ENCODE measurements around the gene C1orf52.

DNA sequence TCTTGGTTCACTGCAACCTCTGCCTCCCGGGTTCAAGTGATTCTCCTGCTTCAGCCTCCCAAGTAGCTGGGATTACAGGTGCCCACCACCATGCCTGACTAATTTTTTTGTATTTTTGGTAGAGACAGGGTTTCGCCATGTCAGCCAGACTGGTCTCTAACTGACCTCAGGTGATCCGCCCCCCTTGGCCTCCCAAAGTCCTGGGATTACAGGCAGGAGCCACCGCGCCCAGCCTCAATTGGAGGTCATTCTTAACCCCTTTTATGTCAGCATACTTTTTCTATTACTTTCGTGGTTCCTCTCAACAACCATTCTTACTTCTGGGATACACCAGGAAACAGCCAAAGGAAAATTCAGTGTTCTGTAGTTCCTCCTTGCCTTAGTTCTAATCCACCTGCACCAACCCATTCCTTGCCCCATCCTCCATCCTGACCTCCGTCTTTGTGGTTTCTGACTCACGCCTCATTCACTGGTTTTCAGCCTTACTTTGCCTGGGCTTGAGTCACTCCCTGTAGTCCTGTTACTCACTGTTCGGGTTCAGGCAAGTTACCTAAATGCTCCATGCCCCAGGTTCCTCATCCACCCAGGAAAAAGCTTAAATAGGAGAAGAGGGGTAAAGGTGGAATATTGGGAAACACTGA is 29.9 kb upstream of the C1orf52 start:
- TF ChIP-seq, protein P1, sequence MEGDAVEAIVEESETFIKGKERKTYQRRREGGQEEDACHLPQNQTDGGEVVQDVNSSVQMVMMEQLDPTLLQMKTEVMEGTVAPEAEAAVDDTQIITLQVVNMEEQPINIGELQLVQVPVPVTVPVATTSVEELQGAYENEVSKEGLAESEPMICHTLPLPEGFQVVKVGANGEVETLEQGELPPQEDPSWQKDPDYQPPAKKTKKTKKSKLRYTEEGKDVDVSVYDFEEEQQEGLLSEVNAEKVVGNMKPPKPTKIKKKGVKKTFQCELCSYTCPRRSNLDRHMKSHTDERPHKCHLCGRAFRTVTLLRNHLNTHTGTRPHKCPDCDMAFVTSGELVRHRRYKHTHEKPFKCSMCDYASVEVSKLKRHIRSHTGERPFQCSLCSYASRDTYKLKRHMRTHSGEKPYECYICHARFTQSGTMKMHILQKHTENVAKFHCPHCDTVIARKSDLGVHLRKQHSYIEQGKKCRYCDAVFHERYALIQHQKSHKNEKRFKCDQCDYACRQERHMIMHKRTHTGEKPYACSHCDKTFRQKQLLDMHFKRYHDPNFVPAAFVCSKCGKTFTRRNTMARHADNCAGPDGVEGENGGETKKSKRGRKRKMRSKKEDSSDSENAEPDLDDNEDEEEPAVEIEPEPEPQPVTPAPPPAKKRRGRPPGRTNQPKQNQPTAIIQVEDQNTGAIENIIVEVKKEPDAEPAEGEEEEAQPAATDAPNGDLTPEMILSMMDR (conservative IDR thresholded peaks at IDR 0.05): no peak
- no peak for TF ChIP-seq ZFX (IDR thresholded peaks at IDR 0.05)

Measured in C4-2B (cell line).